Nephron (organoid): ENCODE measurements around the gene HOXD10.

Experiments
- H3K27ac Mint-ChIP-seq, 3 experiments: 2 replicates each; pipeline ENCODE4 v1.8.0; 2020; ENCODE audit warnings: mixed read lengths in 3 of 3, mild to moderate bottlenecking in 2 of 3, moderate library complexity in 1 of 3
- H3K27me3 Mint-ChIP-seq: 2 replicates; pipeline ENCODE4 v1.8.0; 2021; ENCODE audit warnings: low read depth, mild to moderate bottlenecking, moderate library complexity, mixed read lengths
- H3K36me3 Mint-ChIP-seq: 2 replicates; pipeline ENCODE4 v1.8.0; 2020; ENCODE audit warnings: low read depth, mixed read lengths
- H3K4me1 Mint-ChIP-seq: 2 replicates; pipeline ENCODE4 v1.8.0; 2020; ENCODE audit warnings: mixed read lengths
- H3K4me3 Mint-ChIP-seq, 3 experiments: 2 replicates each; pipeline ENCODE4 v1.8.0; 2020; ENCODE audit warnings: mild to moderate bottlenecking in 3 of 3, mixed read lengths in 3 of 3, moderate library complexity in 2 of 3
- H3K9me3 Mint-ChIP-seq: 2 replicates; pipeline ENCODE4 v1.8.0; 2020; ENCODE audit warnings: mixed read lengths
- TF ChIP-seq, protein P1 (sequence below), 3 experiments: fragments of 200-600 bp; sonication (generic); IDR thresholded peaks; one replicate each; pipeline ENCODE4 v1.5.0; 2021; ENCODE audit warnings: antibody characterized with exemption in 3 of 3; ENCODE audit not compliant: unreplicated experiment in 3 of 3

Gene HOXD10

DNA sequence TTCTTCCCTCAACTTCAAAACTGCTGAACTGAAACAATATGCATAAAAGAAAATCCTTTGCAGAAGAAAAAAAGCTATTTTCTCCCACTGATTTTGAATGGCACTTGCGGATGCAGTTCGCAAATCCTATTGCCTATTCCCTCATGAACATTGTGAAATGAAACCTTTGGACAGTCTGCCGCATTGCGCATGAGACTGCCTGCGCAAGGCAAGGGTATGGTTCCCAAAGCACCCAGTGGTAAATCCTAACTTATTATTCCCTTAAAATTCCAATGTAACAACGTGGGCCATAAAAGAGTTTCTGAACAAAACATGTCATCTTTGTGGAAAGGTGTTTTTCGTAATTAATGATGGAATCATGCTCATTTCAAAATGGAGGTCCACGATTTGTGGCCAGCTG lies 21.3 kb downstream of the HOXD10 start:
- Mint-ChIP-seq H3K36me3 (peaks cover 26% of the 10 kb centered on the region), H3K4me1 (peaks cover 54% of the 10 kb centered on the region), H3K9me3 (no peaks in the 10 kb centered on the region), H3K4me3 (peak overlapping the region; percentile 88 to 97 (median 89)), H3K27me3 (no peaks in the 10 kb centered on the region), H3K27ac (peak overlapping the region; percentile 94 to 99 (median 99))
- TF ChIP-seq, protein P1, sequence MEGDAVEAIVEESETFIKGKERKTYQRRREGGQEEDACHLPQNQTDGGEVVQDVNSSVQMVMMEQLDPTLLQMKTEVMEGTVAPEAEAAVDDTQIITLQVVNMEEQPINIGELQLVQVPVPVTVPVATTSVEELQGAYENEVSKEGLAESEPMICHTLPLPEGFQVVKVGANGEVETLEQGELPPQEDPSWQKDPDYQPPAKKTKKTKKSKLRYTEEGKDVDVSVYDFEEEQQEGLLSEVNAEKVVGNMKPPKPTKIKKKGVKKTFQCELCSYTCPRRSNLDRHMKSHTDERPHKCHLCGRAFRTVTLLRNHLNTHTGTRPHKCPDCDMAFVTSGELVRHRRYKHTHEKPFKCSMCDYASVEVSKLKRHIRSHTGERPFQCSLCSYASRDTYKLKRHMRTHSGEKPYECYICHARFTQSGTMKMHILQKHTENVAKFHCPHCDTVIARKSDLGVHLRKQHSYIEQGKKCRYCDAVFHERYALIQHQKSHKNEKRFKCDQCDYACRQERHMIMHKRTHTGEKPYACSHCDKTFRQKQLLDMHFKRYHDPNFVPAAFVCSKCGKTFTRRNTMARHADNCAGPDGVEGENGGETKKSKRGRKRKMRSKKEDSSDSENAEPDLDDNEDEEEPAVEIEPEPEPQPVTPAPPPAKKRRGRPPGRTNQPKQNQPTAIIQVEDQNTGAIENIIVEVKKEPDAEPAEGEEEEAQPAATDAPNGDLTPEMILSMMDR (IDR thresholded peaks at IDR 0.05; ENCODE audit: unreplicated experiment in 3 of 3) = no peak

DNA sequence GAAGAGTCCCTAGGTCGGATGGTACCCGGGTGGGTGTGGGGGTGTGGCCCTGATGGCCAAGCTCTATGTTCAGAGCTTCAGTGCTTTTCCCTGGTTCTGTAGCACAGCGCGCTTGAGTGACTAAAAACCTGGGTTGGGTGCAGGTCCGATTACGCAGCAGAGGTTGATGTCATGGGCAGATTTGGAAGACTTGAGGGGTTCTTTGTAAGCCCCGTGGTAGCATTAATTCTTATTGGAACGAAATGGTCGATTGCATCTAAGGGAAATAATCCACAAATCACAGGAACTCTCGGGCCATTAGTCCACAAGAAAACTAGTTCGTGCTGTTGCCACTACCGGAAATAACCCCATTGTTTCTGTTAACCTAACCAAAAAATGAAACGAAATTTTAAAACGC lies 21.9 kb downstream of the HOXD10 start:
- Mint-ChIP-seq H3K4me3 (peak overlapping the region; percentile 88 to 97 (median 89)), H3K36me3 (peaks cover 26% of the 10 kb centered on the region), H3K27ac (peak overlapping the region; percentile 94 to 99 (median 99)), H3K27me3 (no peaks in the 10 kb centered on the region), H3K4me1 (peaks cover 55% of the 10 kb centered on the region), H3K9me3 (no peaks in the 10 kb centered on the region)
- TF ChIP-seq, protein P1 (IDR thresholded peaks at IDR 0.05; ENCODE audit: unreplicated experiment in 3 of 3) = no peak

- Mint-ChIP-seq H3K4me1 (peaks cover 55% of the 10 kb centered on the region), H3K36me3 (peaks cover 27% of the 10 kb centered on the region), H3K4me3 (peak overlapping the region; percentile 88 to 97 (median 89)), H3K9me3 (no peaks in the 10 kb centered on the region), H3K27ac (peak overlapping the region; percentile 94 to 99 (median 99)), H3K27me3 (no peaks in the 10 kb centered on the region)
- TF ChIP-seq, protein P1 (IDR thresholded peaks at IDR 0.05; ENCODE audit: unreplicated experiment in 3 of 3) = no peak
Measured at GRCh38 chr2:176138923-176139660, 22.5 kb downstream of the HOXD10 start.

- Mint-ChIP-seq H3K36me3 (peaks cover 30% of the 10 kb centered on the region), H3K27ac (peak overlapping the region; percentile 94 to 99 (median 99)), H3K4me3 (peak overlapping the region; percentile 88 to 97 (median 89)), H3K9me3 (no peaks in the 10 kb centered on the region), H3K27me3 (no peaks in the 10 kb centered on the region), H3K4me1 (peaks cover 54% of the 10 kb centered on the region)
- TF ChIP-seq, protein P1 (IDR thresholded peaks at IDR 0.05; ENCODE audit: unreplicated experiment in 3 of 3) = no peak
Measured at GRCh38 chr2:176139661-176140512, 23.3 kb downstream of the HOXD10 start.

DNA sequence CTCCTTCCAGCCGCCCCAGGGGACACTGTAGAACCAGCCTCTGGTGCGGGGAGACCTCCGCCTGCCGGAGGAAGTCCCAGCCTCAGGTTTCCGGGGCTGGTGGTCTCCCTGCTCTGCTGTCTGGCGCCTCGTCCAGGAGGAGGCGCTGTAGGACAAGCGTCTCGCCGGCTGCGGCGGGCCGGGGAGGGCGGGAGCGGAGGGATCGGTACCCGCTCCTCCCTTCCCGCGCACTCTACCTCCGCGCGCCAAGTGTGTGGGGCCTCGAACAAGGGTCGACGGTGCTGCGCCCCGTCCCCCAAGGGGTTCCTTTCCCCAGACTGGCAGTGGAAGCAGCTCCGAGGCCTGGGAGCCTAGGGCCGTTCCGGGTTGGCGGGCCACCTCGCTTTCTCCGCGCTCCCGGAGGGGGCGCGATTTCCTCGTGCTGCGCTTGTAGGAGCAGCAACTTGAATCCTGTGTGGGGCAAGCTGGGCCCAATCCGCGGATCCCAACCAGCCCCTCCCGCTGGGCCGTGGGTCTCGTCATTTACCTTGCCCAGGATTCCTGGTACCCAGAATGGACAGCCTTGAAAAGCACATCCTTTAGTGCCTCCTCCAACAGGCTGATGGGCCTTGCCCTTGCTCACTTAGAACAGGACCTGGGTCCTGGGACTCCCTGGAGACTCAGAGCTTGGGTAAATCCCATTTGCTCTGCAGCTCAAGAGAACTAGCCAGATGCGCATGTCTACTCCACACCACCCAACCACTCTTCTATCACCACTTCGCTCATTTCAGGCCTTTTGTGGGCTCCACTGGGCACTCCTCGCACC lies 24.1 kb downstream of the HOXD10 start:
- TF ChIP-seq, protein P1 (IDR thresholded peaks at IDR 0.05; ENCODE audit: unreplicated experiment in 3 of 3) = peak; percentile 97 to 99 (median 98)
- H3K9me3 Mint-ChIP-seq = no peaks in the 10 kb centered on the region
- peak overlapping the region; percentile 88 to 97 (median 89) for H3K4me3 Mint-ChIP-seq
- H3K36me3 Mint-ChIP-seq = peaks cover 39% of the 10 kb centered on the region
- H3K4me1 Mint-ChIP-seq = peaks cover 53% of the 10 kb centered on the region
- H3K27me3 Mint-ChIP-seq = no peaks in the 10 kb centered on the region
- peak overlapping the region; percentile 94 to 99 (median 99) for H3K27ac Mint-ChIP-seq
